K562 (cell line): ENCODE measurements around the gene POP7. TPM values are rescaled to one million over a fixed set of nuclear protein-coding genes. Genes with fewer than 3 reads are reported as not detected.

Experiments used
- BRCA1 ChIP-seq, 2 experiments: fragments of 450-650 bp in 1 of 2; sonication (generic) in 1 of 2; formaldehyde crosslinking in 1 of 2; IDR thresholded peaks; 2 replicates each; pipeline versions ENCODE4 v1.5.0 to v1.6.1; 2017 to 2020; ENCODE audit warnings: mild to moderate bottlenecking in 1 of 2, missing genetic modification reagents in 1 of 2
- CAMTA2 ChIP-seq: fragments of 250-450 bp; sonication (Bioruptor Pico); conservative IDR thresholded peaks from 2 replicates; pipeline ENCODE4 v1.5.1; 2022
- E2F1 ChIP-seq: sonication (generic); formaldehyde crosslinking; IDR thresholded peaks from 2 replicates; pipeline ENCODE4 v1.8.1; 2023; ENCODE audit warnings: mild to moderate bottlenecking, missing genetic modification reagents, moderate library complexity
- EP300 ChIP-seq: IDR thresholded peaks from 2 replicates; pipeline ENCODE4 v1.6.1; 2012; ENCODE audit warnings: low read length, improper control_type of control experiment
- KAT8 ChIP-seq: fragments of 450-650 bp; IDR thresholded peaks from 2 replicates; pipeline ENCODE4 v1.6.1; 2016; ENCODE audit warnings: low read depth, mild to moderate bottlenecking
- KDM5B ChIP-seq: fragments of 200-600 bp; sonication (generic); IDR thresholded peaks from 2 replicates; pipeline ENCODE4 v1.6.1; 2012; ENCODE audit warnings: low read depth, mild to moderate bottlenecking, moderate library complexity, low read length, control low read depth, inconsistent platforms; ENCODE audit not compliant: insufficient replicate concordance
- OTX1 ChIP-seq: fragments of 450-650 bp; formaldehyde crosslinking; IDR thresholded peaks from 2 replicates; pipeline ENCODE4 v1.4.0; 2022; ENCODE audit warnings: mild to moderate bottlenecking
- RNF219 ChIP-seq: fragments of 250-450 bp; sonication (Bioruptor Pico); IDR thresholded peaks from 2 replicates; pipeline ENCODE4 v1.5.0; 2022; ENCODE audit warnings: mild to moderate bottlenecking
- STAT5A ChIP-seq: IDR thresholded peaks from 2 replicates; pipeline ENCODE4 v1.6.1; 2012; ENCODE audit warnings: low read length, inconsistent platforms, borderline replicate concordance
- XRCC4 ChIP-seq: IDR thresholded peaks from one replicate; pipeline ENCODE4 v1.6.1; 2011; ENCODE audit not compliant: insufficient read depth, insufficient read length; ENCODE audit errors: extremely low read depth
- ZNF143 ChIP-seq: sonication (generic); formaldehyde crosslinking; IDR thresholded peaks from 2 replicates; pipeline ENCODE4 v1.9.0; 2022; ENCODE audit warnings: mild to moderate bottlenecking, missing genetic modification reagents
- ZNF253 ChIP-seq: fragments of 250-450 bp; sonication (Bioruptor Pico); conservative IDR thresholded peaks from 2 replicates; pipeline ENCODE4 v1.6.1; 2021; ENCODE audit warnings: mild to moderate bottlenecking
- ZNF830 ChIP-seq: fragments of 250-450 bp; sonication (Bioruptor Pico); IDR thresholded peaks from 2 replicates; pipeline ENCODE4 v1.5.0; 2021; ENCODE audit warnings: mild to moderate bottlenecking
- polyA plus RNA-seq, 8 experiments: library from polyadenylated mRNA; depleted of rRNA in 4 of 8; stranded (reverse) in 5 of 8; unstranded in 3 of 8; fragments of >200 nt; fragmentation: Nextera tagmentation in 2 of 8; fragmentation: Illumina TruSeq in 1 of 8; extraction: Ambion mirVana in 2 of 8; extraction: Trizol in 1 of 8; gene quantifications; 2 replicates each; pipeline versions ENCODE4 v1.2.1 to v1.2.3, GENCODE V29; 2011 to 2014; ENCODE audit warnings: inconsistent platforms in 1 of 8, missing spikeins in 1 of 8
- total RNA-seq, 7 experiments: library from RNA; depleted of rRNA in 6 of 7; stranded (reverse); fragments of >200 nt in 6 of 7; fragmentation: Illumina TruSeq in 2 of 7; extraction: Trizol in 2 of 7; gene quantifications; 2 replicates each; pipeline versions ENCODE4 v1.2.1 to v1.2.3, GENCODE V29; 2011 to 2021; ENCODE audit warnings: low replicate concordance in 1 of 7
- TF ChIP-seq, protein P1 (sequence below), 2 experiments: fragments of 450-650 bp; IDR thresholded peaks; 2 replicates each; pipeline ENCODE4 v1.6.1; 2018; ENCODE audit warnings: mild to moderate bottlenecking in 2 of 2, low read depth in 1 of 2; ENCODE audit not compliant: partially characterized antibody in 2 of 2
- TF ChIP-seq, protein P2 (sequence below): fragments of 250-450 bp; sonication (Bioruptor Pico); IDR thresholded peaks from 2 replicates; pipeline ENCODE4 v1.8.0; 2022; ENCODE audit warnings: moderate library complexity, mild to moderate bottlenecking, inconsistent platforms
- TF ChIP-seq, protein P3 (sequence below): fragments of 250-450 bp; sonication (Bioruptor Pico); IDR thresholded peaks from 2 replicates; pipeline ENCODE4 v1.5.0; 2021

The POP7 gene
- total and polyA plus RNA-seq, 9 of the 15 experiments (the other 6 are each of a cell fraction or from before 2014, with no cell fraction given): 11.5 to 163 (median 68.9) TPM

DNA sequence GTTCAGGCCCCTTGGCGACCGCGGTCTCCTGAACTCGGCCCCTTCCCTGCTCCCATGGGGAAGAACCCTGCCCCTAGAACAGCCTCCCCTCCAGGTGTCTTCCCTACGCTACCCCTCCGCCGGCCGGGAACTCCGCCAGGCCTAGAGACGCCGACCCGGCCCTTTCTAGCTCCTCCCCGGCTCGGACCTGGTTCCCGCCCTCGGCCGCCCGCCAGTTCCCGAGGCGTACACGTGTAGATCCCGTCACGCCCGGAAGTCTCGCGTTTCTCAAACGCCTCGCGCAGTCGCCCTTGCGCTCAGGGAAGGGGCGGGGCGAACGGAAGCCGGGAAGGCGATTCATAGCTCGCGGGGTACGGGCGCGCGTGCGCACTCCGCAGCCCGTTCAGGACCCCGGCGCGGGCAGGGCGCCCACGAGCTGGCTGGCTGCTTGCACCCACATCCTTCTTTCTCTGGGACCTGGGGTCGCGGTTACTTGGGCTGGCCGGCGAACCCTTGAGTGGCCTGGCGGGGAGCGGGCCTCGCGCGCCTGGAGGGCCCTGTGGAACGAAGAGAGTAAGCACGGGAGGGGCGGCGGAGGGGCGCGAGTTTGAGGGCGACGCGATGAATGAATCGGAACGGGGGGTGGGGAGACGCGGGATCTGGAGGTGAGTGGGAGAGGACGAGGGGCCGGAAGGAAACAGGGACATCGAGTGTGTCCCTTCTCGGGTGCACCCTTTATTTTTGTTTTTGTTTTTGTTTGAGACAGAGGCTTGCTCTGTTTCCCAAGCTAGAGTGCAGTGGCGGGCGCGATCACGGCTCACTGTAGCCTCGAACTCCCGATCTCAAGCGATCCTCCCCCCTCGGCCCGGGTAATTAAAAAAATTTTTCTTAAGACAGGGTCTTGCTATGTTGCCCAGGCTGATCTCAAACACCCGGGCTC lies at the start of gene POP7 (continued):
- TF ChIP-seq KDM5B (peak; percentile 84), XRCC4 (no peak), BRCA1 (IDR thresholded peaks at IDR 0.05) (no peak), BRCA1 (CRISPR knock-in tag; IDR thresholded peaks at IDR 0.05) (no peak), EP300 (0 out of 2 replicates have a peak, but pooled peaks have one; percentile 31), RNF219 (CRISPR knock-in tag) (no peak), ZNF253 (CRISPR knock-in tag) (0 out of 2 replicates have a peak, but pooled peaks have one; percentile 7), ZNF143 (CRISPR knock-in tag) (no peak), OTX1 (peak; percentile 81; the same call in 1 of the 2 replicates), ZNF830 (CRISPR knock-in tag) (peak; percentile 76; the same call in 1 of the 2 replicates), E2F1 (CRISPR knock-in tag) (peak; percentile 98), KAT8 (no peak), STAT5A (no peak), CAMTA2 (CRISPR knock-in tag) (no peak)
- TF ChIP-seq, protein P1, sequence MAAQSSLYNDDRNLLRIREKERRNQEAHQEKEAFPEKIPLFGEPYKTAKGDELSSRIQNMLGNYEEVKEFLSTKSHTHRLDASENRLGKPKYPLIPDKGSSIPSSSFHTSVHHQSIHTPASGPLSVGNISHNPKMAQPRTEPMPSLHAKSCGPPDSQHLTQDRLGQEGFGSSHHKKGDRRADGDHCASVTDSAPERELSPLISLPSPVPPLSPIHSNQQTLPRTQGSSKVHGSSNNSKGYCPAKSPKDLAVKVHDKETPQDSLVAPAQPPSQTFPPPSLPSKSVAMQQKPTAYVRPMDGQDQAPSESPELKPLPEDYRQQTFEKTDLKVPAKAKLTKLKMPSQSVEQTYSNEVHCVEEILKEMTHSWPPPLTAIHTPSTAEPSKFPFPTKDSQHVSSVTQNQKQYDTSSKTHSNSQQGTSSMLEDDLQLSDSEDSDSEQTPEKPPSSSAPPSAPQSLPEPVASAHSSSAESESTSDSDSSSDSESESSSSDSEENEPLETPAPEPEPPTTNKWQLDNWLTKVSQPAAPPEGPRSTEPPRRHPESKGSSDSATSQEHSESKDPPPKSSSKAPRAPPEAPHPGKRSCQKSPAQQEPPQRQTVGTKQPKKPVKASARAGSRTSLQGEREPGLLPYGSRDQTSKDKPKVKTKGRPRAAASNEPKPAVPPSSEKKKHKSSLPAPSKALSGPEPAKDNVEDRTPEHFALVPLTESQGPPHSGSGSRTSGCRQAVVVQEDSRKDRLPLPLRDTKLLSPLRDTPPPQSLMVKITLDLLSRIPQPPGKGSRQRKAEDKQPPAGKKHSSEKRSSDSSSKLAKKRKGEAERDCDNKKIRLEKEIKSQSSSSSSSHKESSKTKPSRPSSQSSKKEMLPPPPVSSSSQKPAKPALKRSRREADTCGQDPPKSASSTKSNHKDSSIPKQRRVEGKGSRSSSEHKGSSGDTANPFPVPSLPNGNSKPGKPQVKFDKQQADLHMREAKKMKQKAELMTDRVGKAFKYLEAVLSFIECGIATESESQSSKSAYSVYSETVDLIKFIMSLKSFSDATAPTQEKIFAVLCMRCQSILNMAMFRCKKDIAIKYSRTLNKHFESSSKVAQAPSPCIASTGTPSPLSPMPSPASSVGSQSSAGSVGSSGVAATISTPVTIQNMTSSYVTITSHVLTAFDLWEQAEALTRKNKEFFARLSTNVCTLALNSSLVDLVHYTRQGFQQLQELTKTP (IDR thresholded peaks at IDR 0.05; ENCODE audit: low read depth in 1 of 2, partially characterized antibody in 2 of 2): no peak
- TF ChIP-seq, protein P2, sequence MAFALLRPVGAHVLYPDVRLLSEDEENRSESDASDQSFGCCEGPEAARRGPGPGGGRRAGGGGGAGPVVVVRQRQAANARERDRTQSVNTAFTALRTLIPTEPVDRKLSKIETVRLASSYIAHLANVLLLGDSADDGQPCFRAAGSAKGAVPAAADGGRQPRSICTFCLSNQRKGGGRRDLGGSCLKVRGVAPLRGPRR: no peak
- TF ChIP-seq, protein P3, sequence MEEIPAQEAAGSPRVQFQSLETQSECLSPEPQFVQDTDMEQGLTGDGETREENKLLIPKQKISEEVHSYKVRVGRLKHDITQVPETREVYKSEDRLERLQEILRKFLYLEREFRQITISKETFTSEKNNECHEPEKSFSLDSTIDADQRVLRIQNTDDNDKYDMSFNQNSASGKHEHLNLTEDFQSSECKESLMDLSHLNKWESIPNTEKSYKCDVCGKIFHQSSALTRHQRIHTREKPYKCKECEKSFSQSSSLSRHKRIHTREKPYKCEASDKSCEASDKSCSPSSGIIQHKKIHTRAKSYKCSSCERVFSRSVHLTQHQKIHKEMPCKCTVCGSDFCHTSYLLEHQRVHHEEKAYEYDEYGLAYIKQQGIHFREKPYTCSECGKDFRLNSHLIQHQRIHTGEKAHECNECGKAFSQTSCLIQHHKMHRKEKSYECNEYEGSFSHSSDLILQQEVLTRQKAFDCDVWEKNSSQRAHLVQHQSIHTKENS (CRISPR knock-in tag): no peak
